ENCODE data around the gene IRF3.

IRF3 gene

GRCh38 chr19:49687566-49688316 is 22.1 kb upstream of the IRF3 start:
- DNase-seq (ENCODE audit: low read depth), result no peak

GRCh38 chr19:49687150-49687549 is 21.5 kb upstream of the IRF3 start:
- DNase-seq (ENCODE audit: low read depth), result no peak

GRCh38 chr19:49686503-49687088 is 20.9 kb upstream of the IRF3 start:
- DNase-seq (ENCODE audit: low read depth), result no peak

- DNase-seq (ENCODE audit: low read depth), result no peak
Measured at GRCh38 chr19:49685845-49686332, 20.2 kb upstream of the IRF3 start.

- no peak for DNase-seq (ENCODE audit: low read depth)
Measured at GRCh38 chr19:49684983-49685553, 19.4 kb upstream of the IRF3 start.

GRCh38 chr19:49684251-49684982 is 18.8 kb upstream of the IRF3 start:
- DNase-seq (ENCODE audit: low read depth), result no peak

- no peak for DNase-seq (ENCODE audit: low read depth)
Measured at GRCh38 chr19:49683814-49684250, 18.2 kb upstream of the IRF3 start.

GRCh38 chr19:49682274-49682673 is 16.6 kb upstream of the IRF3 start:
- DNase-seq (ENCODE audit: low read depth), result no peak

GRCh38 chr19:49681830-49682229 is 16.2 kb upstream of the IRF3 start:
- DNase-seq (ENCODE audit: low read depth), result no peak

GRCh38 chr19:49680421-49681351 is 15.0 kb upstream of the IRF3 start:
- peak; percentile 98 for DNase-seq (ENCODE audit: low read depth)

GRCh38 chr19:49679771-49680413 is 14.2 kb upstream of the IRF3 start:
- no peak for DNase-seq (ENCODE audit: low read depth)

GRCh38 chr19:49678985-49679770 is 13.5 kb upstream of the IRF3 start:
- DNase-seq (ENCODE audit: low read depth), result no peak

GRCh38 chr19:49677901-49678674 is 12.4 kb upstream of the IRF3 start:
- peak; percentile 46 for DNase-seq (ENCODE audit: low read depth)

GRCh38 chr19:49677231-49677900 is 11.7 kb upstream of the IRF3 start, which contains the start of gene PRMT1:
Gene PRMT1, plus strand, starts transcription at chr19:49677271. Its CDS starts 10 bp downstream, at chr19:49677281.
- peak; percentile 37 for DNase-seq (ENCODE audit: low read depth)

GRCh38 chr19:49676784-49677230 is 11.2 kb upstream of the IRF3 start:
- peak; percentile 86 for DNase-seq (ENCODE audit: low read depth)

- no peak for DNase-seq (ENCODE audit: low read depth)
Measured at GRCh38 chr19:49676136-49676783, 10.6 kb upstream of the IRF3 start.

GRCh38 chr19:49672131-49672919 is 6.7 kb upstream of the IRF3 start:
- DNase-seq (ENCODE audit: low read depth), result peak; percentile 62

Measured in stimulated activated CD8-positive, alpha-beta memory T cell treated with anti-CD3 and anti-CD28 coated beads, Interleukin-15, amount 100 ng/mL, for 24 hours (primary cell).